Bronchial epithelial cell (primary cell): Measurements from ENCODE around the gene NKAP. TPM values are rescaled to one million over a fixed set of nuclear protein-coding genes. Genes with fewer than 3 reads are reported as not detected.
"Not testable (repeated sequence)": the region's sequence is repeated elsewhere in the genome, so short reads cannot be mapped to it uniquely, and the experiment has no call there.

Experiments used
- DNase-seq: peaks from one replicate; pipeline ENCODE4 v3.0.0-alpha.2; 2010; ENCODE audit warnings: low read depth
- FAIRE-seq: peaks from 2 replicates; lab custom pipeline; 2011; peaks lifted over from hg19 to GRCh38; lab: Jason Lieb, UNC
- H3K27me3 ChIP-seq: 2 replicates; pipeline ENCODE4 v1.5.1; 2011; ENCODE audit warnings: low read length; ENCODE audit not compliant: control insufficient read depth, insufficient read depth
- H3K36me3 ChIP-seq: 2 replicates; pipeline ENCODE4 v1.5.1; 2011; ENCODE audit warnings: low read length; ENCODE audit not compliant: control insufficient read depth, insufficient read depth
- H3K4me3 ChIP-seq: 2 replicates; pipeline ENCODE4 v1.5.1; 2011; ENCODE audit warnings: mild to moderate bottlenecking, low read depth, low read length, control low read depth
- CTCF ChIP-seq: IDR thresholded peaks from 2 replicates; pipeline ENCODE4 v1.5.1; 2011; ENCODE audit warnings: mild to moderate bottlenecking, moderate library complexity, low read length, control low read depth, inconsistent platforms; ENCODE audit not compliant: insufficient read depth, severe bottlenecking
- total RNA-seq: library from RNA; depleted of rRNA; stranded (reverse); fragments of >200 nt; gene quantifications from 2 replicates; pipeline ENCODE4 v1.2.1, GENCODE V29; 2014

Gene NKAP
- total RNA-seq, 1 donor from 2014 or later: 3.4 TPM

GRCh38 chrX:119970574-119970973 lies 27.0 kb upstream of the NKAP start:
- Histone ChIP-seq H3K4me3 (no peak overlapping the region), H3K27me3 (no peaks in the 10 kb centered on the region), H3K36me3 (no peaks in the 10 kb centered on the region)
- no peak for TF ChIP-seq CTCF
- DNase-seq (no peak), FAIRE-seq (no peak)

- not testable (repeated sequence) for H3K27me3 ChIP-seq, H3K4me3 ChIP-seq, H3K36me3 ChIP-seq, FAIRE-seq, DNase-seq
Observed at GRCh38 chrX:119966837-119967236, 23.3 kb upstream of the NKAP start.

GRCh38 chrX:119960625-119961024 lies 17.1 kb upstream of the NKAP start:
- no peak for DNase-seq
- H3K27me3 ChIP-seq: no peaks in the 10 kb centered on the region
- TF ChIP-seq CTCF: no peak
- no peaks in the 10 kb centered on the region for H3K36me3 ChIP-seq
- no peak for FAIRE-seq
- H3K4me3 ChIP-seq: no peak overlapping the region

GRCh38 chrX:119955807-119956570 lies 12.4 kb upstream of the NKAP start:
- not testable (repeated sequence) for H3K4me3 ChIP-seq, FAIRE-seq, DNase-seq, H3K27me3 ChIP-seq, H3K36me3 ChIP-seq

GRCh38 chrX:119954374-119954773 lies 10.8 kb upstream of the NKAP start:
- no peak for DNase-seq
- Histone ChIP-seq H3K4me3 (no peak overlapping the region), H3K36me3 (no peaks in the 10 kb centered on the region), H3K27me3 (no peaks in the 10 kb centered on the region)
- no peak for TF ChIP-seq CTCF
- FAIRE-seq: no peak

GRCh38 chrX:119948381-119948780 lies 4.8 kb upstream of the NKAP start:
- TF ChIP-seq CTCF: no peak
- H3K27me3 ChIP-seq: no peaks in the 10 kb centered on the region
- no peak overlapping the region for H3K4me3 ChIP-seq
- H3K36me3 ChIP-seq: no peaks in the 10 kb centered on the region
- FAIRE-seq (no peak), DNase-seq (no peak)

GRCh38 chrX:119945481-119945880 lies 1.9 kb upstream of the NKAP start:
- H3K36me3 ChIP-seq: no peaks in the 10 kb centered on the region
- no peak for FAIRE-seq
- TF ChIP-seq CTCF: no peak

More at GRCh38 chrX:119945481-119945880, 1.9 kb upstream of the NKAP start:
- no peaks in the 10 kb centered on the region for H3K27me3 ChIP-seq
- H3K4me3 ChIP-seq: no peak overlapping the region
- no peak for DNase-seq
